H9 (cell line): ENCODE results near the gene KCNH2. TPM values are rescaled to one million over a fixed set of nuclear protein-coding genes. Genes with fewer than 3 reads are reported as not detected.

ENCODE experiments used
- DNase-seq: peaks from one replicate; pipeline ENCODE4 v3.0.0-alpha.2; 2017
- H2AFZ ChIP-seq: one replicate; pipeline ENCODE4 v1.6.1; 2013; ENCODE audit warnings: mild to moderate bottlenecking, low read length, control low read depth, moderate library complexity
- H2AK5ac ChIP-seq: 2 replicates; pipeline ENCODE4 v1.6.1; 2013; ENCODE audit warnings: low read length, control low read depth, mixed read lengths; ENCODE audit not compliant: insufficient read length
- H2BK120ac ChIP-seq: one replicate; pipeline ENCODE4 v1.6.1; 2013; ENCODE audit warnings: low read depth, mild to moderate bottlenecking, low read length, control low read depth, inconsistent platforms; ENCODE audit not compliant: poor library complexity, severe bottlenecking
- H2BK12ac ChIP-seq: 2 replicates; pipeline ENCODE4 v1.6.1; 2013; ENCODE audit warnings: low read length, control low read depth, mixed read lengths, low read depth; ENCODE audit not compliant: insufficient read length
- H2BK15ac ChIP-seq: 2 replicates; pipeline ENCODE4 v1.6.1; 2013; ENCODE audit warnings: low read depth, low read length, control low read depth
- H2BK20ac ChIP-seq: one replicate; pipeline ENCODE4 v1.6.1; 2013; ENCODE audit warnings: low read depth, mild to moderate bottlenecking, low read length, control low read depth, inconsistent platforms; ENCODE audit not compliant: poor library complexity, severe bottlenecking
- H2BK5ac ChIP-seq: 2 replicates; pipeline ENCODE4 v1.6.1; 2013; ENCODE audit warnings: low read length, control low read depth, mixed read lengths; ENCODE audit not compliant: insufficient read length
- H3K14ac ChIP-seq: 2 replicates; pipeline ENCODE4 v1.6.1; 2013; ENCODE audit warnings: low read length, control low read depth; ENCODE audit not compliant: insufficient read depth
- H3K18ac ChIP-seq: 2 replicates; pipeline ENCODE4 v1.6.1; 2013; ENCODE audit warnings: low read depth, mild to moderate bottlenecking, mixed read lengths, low read length, control low read depth; ENCODE audit not compliant: insufficient read length
- H3K23ac ChIP-seq: 2 replicates; pipeline ENCODE4 v1.6.1; 2013; ENCODE audit warnings: low read length, control low read depth, mixed read lengths, low read depth; ENCODE audit not compliant: insufficient read length
- H3K23me2 ChIP-seq: 2 replicates; pipeline ENCODE4 v1.6.1; 2013; ENCODE audit warnings: low read depth, mild to moderate bottlenecking, mixed read lengths, low read length, control low read depth; ENCODE audit not compliant: insufficient read length, poor library complexity, severe bottlenecking
- H3K27ac ChIP-seq: 2 replicates; pipeline ENCODE4 v1.5.1; 2013; ENCODE audit warnings: low read length, control low read depth, mixed read lengths, low read depth; ENCODE audit not compliant: insufficient read length
- H3K27me3 ChIP-seq: 2 replicates; pipeline ENCODE4 v1.6.1; 2013; ENCODE audit warnings: low read length, control low read depth, inconsistent platforms; ENCODE audit not compliant: insufficient read depth
- H3K4ac ChIP-seq: 2 replicates; pipeline ENCODE4 v1.6.1; 2013; ENCODE audit warnings: low read depth, mild to moderate bottlenecking, control low read depth, inconsistent platforms, low read length, moderate library complexity
- H3K4me1 ChIP-seq: 2 replicates; pipeline ENCODE4 v1.6.1; 2013; ENCODE audit warnings: low read length, control low read depth, inconsistent platforms; ENCODE audit not compliant: insufficient read depth
- H3K4me2 ChIP-seq: 2 replicates; pipeline ENCODE4 v1.6.1; 2013; ENCODE audit warnings: low read length, control low read depth, mixed read lengths; ENCODE audit not compliant: insufficient read length, insufficient read depth
- H3K56ac ChIP-seq: 2 replicates; pipeline ENCODE4 v1.6.1; 2013; ENCODE audit warnings: low read depth, mild to moderate bottlenecking, mixed read lengths, low read length, control low read depth; ENCODE audit not compliant: insufficient read length
- H3K79me1 ChIP-seq: 2 replicates; pipeline ENCODE4 v1.6.1; 2013; ENCODE audit warnings: low read depth, mild to moderate bottlenecking, moderate library complexity, low read length, control low read depth, inconsistent platforms; ENCODE audit not compliant: insufficient read depth, poor library complexity, severe bottlenecking
- H3K79me2 ChIP-seq: 2 replicates; pipeline ENCODE4 v1.6.1; 2013; ENCODE audit warnings: low read length, control low read depth, inconsistent platforms; ENCODE audit not compliant: insufficient read depth
- H3K9ac ChIP-seq: 2 replicates; pipeline ENCODE4 v1.6.1; 2013; ENCODE audit warnings: low read length, control low read depth, mixed read lengths; ENCODE audit not compliant: insufficient read length; ENCODE audit errors: extremely low read depth
- H3K9me3 ChIP-seq: one replicate; pipeline ENCODE4 v1.6.1; 2013; ENCODE audit warnings: low read depth, low read length, inconsistent platforms; ENCODE audit not compliant: control insufficient read depth
- H3T11ph ChIP-seq: one replicate; pipeline ENCODE4 v1.6.1; 2013; ENCODE audit warnings: mild to moderate bottlenecking, low read length, control low read depth, inconsistent platforms
- H4K20me1 ChIP-seq: one replicate; pipeline ENCODE4 v1.6.1; 2013; ENCODE audit not compliant: control insufficient read depth, insufficient read length, insufficient read depth
- H4K5ac ChIP-seq: 2 replicates; pipeline ENCODE4 v1.6.1; 2013; ENCODE audit warnings: low read depth, mild to moderate bottlenecking, mixed read lengths, low read length, control low read depth; ENCODE audit not compliant: insufficient read length
- H4K8ac ChIP-seq: replicated peaks from 2 replicates; pipeline ENCODE4 v1.6.1; 2013; ENCODE audit warnings: low read length, control low read depth, mixed read lengths, low read depth; ENCODE audit not compliant: insufficient read length
- H4K91ac ChIP-seq: 2 replicates; pipeline ENCODE4 v1.6.1; 2013; ENCODE audit warnings: low read depth, mild to moderate bottlenecking, moderate library complexity, mixed read lengths, low read length, control low read depth; ENCODE audit not compliant: insufficient read length
- H3K27ac Mint-ChIP-seq, 3 experiments: 2 replicates in 2 of 3; 3 replicates in 1 of 3; pipeline ENCODE4 v1.8.0; 2020 to 2021; ENCODE audit warnings: mixed read lengths in 3 of 3, mild to moderate bottlenecking in 1 of 3, moderate library complexity in 1 of 3
- H3K27me3 Mint-ChIP-seq: 2 replicates; pipeline ENCODE4 v1.8.0; 2021; ENCODE audit warnings: low read depth, mild to moderate bottlenecking, moderate library complexity, mixed read lengths
- H3K36me3 Mint-ChIP-seq, 3 experiments: 2 replicates in 2 of 3; 3 replicates in 1 of 3; pipeline ENCODE4 v1.8.0; 2020 to 2021; ENCODE audit warnings: low read depth in 3 of 3, mixed read lengths in 3 of 3; ENCODE audit not compliant: insufficient read depth in 1 of 3
- H3K4me1 Mint-ChIP-seq, 2 experiments: 2 replicates each; pipeline ENCODE4 v1.8.0; 2020; ENCODE audit warnings: mixed read lengths in 2 of 2
- H3K4me3 Mint-ChIP-seq, 2 experiments: 2 replicates in 1 of 2; 3 replicates in 1 of 2; pipeline ENCODE4 v1.8.0; 2020 to 2021; ENCODE audit warnings: mild to moderate bottlenecking in 2 of 2, mixed read lengths in 2 of 2, moderate library complexity in 1 of 2
- H3K9me3 Mint-ChIP-seq, 2 experiments: 2 replicates in 1 of 2; 3 replicates in 1 of 2; pipeline ENCODE4 v1.8.0; 2020; ENCODE audit warnings: mild to moderate bottlenecking in 2 of 2, mixed read lengths in 2 of 2, moderate library complexity in 1 of 2
- WGBS: extraction: QIAGEN DNeasy Blood & Tissue Kit; methylation state at CpG from one replicate; pipeline ENCODE4 v1.1.7; 2013; ENCODE audit warnings: missing lambda C conversion rate, low lambda C conversion rate, mixed read lengths; ENCODE audit not compliant: insufficient read length; ENCODE audit errors: extremely low coverage; 5-methylcytosine and 5-hydroxymethylcytosine counted together
- total RNA-seq: library from RNA; stranded (reverse); gene quantifications from 2 replicates; pipeline ENCODE4 v1.2.1, GENCODE V29; 2021
- TF ChIP-seq, protein P1 (sequence below): fragments of 200-600 bp; sonication (generic); conservative IDR thresholded peaks from 3 replicates; pipeline ENCODE4 v1.8.0; 2021; ENCODE audit warnings: antibody characterized with exemption, mild to moderate bottlenecking

KCNH2 gene
- total RNA-seq, 1 experiment from 2014 or later = 4.5 TPM

DNA sequence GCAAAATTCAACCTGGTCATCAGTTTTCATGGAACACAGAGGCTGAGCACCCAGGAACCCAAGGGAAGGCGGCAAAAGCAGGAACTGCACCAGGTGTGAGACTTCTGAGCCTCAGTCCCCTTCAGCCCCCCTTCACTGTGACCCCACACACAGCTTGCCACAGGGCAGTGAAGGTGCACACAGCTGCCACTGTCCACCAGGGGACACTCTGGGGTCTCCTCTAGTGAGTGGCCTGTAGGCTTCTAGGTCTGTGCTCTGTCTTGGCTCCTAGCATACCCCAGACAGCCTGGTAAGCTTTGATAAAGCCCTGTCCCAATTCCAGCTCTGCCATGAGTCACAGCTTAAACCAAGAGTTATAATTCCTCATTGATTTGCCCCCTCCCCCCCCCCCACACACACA, 12.1 kb downstream of the KCNH2 start:
- no peaks in the 10 kb centered on the region for H3K23me2 ChIP-seq
- no peaks in the 10 kb centered on the region; a peak in 1 of 7 replicates for H3K36me3 Mint-ChIP-seq
- no peak overlapping the region for H3K18ac ChIP-seq
- H3K9ac ChIP-seq = no peak overlapping the region
- peaks cover 9% of the 10 kb centered on the region for H3K27me3 Mint-ChIP-seq
- H2BK5ac ChIP-seq = no peak overlapping the region
- H4K20me1 ChIP-seq = no peaks in the 10 kb centered on the region
- no peak overlapping the region; a peak in 1 of 5 replicates for H3K4me3 Mint-ChIP-seq
- H3K27ac ChIP-seq = no peak overlapping the region
- H3K23ac ChIP-seq = no peak overlapping the region
- no peak overlapping the region for H3T11ph ChIP-seq
- no peak overlapping the region for H2BK15ac ChIP-seq
- H3K4me2 ChIP-seq = no peak overlapping the region
- H3K79me1 ChIP-seq = no peaks in the 10 kb centered on the region
- no CpG with 5 or more reads among the region's 1 CpG for WGBS
- H3K56ac ChIP-seq = no peak overlapping the region
- no peak overlapping the region for H2BK20ac ChIP-seq
- DNase-seq = peak; percentile 67
- no peak overlapping the region for H4K91ac ChIP-seq
- no peak overlapping the region for H2AK5ac ChIP-seq
- H3K9me3 ChIP-seq = no peaks in the 10 kb centered on the region
- no peak overlapping the region for H2BK120ac ChIP-seq
- H3K27ac Mint-ChIP-seq = no peak overlapping the region
- H3K4me1 ChIP-seq = no peaks in the 10 kb centered on the region
- no peaks in the 10 kb centered on the region for H3K9me3 Mint-ChIP-seq
- H3K27me3 ChIP-seq = no peaks in the 10 kb centered on the region
- H3K79me2 ChIP-seq = no peaks in the 10 kb centered on the region
- no peak overlapping the region for H4K8ac ChIP-seq
- TF ChIP-seq, protein P1, sequence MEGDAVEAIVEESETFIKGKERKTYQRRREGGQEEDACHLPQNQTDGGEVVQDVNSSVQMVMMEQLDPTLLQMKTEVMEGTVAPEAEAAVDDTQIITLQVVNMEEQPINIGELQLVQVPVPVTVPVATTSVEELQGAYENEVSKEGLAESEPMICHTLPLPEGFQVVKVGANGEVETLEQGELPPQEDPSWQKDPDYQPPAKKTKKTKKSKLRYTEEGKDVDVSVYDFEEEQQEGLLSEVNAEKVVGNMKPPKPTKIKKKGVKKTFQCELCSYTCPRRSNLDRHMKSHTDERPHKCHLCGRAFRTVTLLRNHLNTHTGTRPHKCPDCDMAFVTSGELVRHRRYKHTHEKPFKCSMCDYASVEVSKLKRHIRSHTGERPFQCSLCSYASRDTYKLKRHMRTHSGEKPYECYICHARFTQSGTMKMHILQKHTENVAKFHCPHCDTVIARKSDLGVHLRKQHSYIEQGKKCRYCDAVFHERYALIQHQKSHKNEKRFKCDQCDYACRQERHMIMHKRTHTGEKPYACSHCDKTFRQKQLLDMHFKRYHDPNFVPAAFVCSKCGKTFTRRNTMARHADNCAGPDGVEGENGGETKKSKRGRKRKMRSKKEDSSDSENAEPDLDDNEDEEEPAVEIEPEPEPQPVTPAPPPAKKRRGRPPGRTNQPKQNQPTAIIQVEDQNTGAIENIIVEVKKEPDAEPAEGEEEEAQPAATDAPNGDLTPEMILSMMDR = peak; percentile 57
- H3K14ac ChIP-seq = no peak overlapping the region; the same call in 1 of the 2 replicates
- H3K4me1 Mint-ChIP-seq = peaks cover 32 to 50% of the 10 kb centered on the region in 2 experiments
- H3K4ac ChIP-seq = no peak overlapping the region
- H4K5ac ChIP-seq = no peak overlapping the region
- no peak overlapping the region for H2BK12ac ChIP-seq
- no peak overlapping the region for H2AFZ ChIP-seq
